K562 (cell line): Measurements from ENCODE around the gene CAPN12. TPM values are rescaled to one million over a fixed set of nuclear protein-coding genes. Genes with fewer than 3 reads are reported as not detected.
A peak's percentile ranks its signal among the peaks of the same experiment; 100 is the strongest.

Experiments used
- CREM ChIP-seq: IDR thresholded peaks from 2 replicates; pipeline ENCODE4 v1.6.1; 2014; ENCODE audit warnings: antibody characterized with exemption, low read depth
- EP300 ChIP-seq: IDR thresholded peaks from 2 replicates; pipeline ENCODE4 v1.6.1; 2012; ENCODE audit warnings: low read length, improper control_type of control experiment
- FOXP1 ChIP-seq: sonication (generic); formaldehyde crosslinking; IDR thresholded peaks from 2 replicates; pipeline ENCODE4 v1.8.0; 2022; ENCODE audit warnings: mild to moderate bottlenecking, missing genetic modification reagents
- GMEB1 ChIP-seq: fragments of 250-450 bp; sonication (Bioruptor Pico); IDR thresholded peaks from 2 replicates; pipeline ENCODE4 v1.4.0; 2020; ENCODE audit warnings: mild to moderate bottlenecking
- HNRNPK ChIP-seq: fragments of 200-400 bp; formaldehyde crosslinking; IDR thresholded peaks from one replicate; pipeline ENCODE4 v1.6.1; 2018; ENCODE audit warnings: mild to moderate bottlenecking, low read depth, low read length; ENCODE audit not compliant: poor library complexity, severe bottlenecking
- LARP7 ChIP-seq: fragments of 450-650 bp; IDR thresholded peaks from 2 replicates; pipeline ENCODE4 v1.6.1; 2016
- REST ChIP-seq, 2 experiments: fragments of 450-650 bp; formaldehyde crosslinking in 1 of 2; IDR thresholded peaks; 2 replicates each; pipeline versions ENCODE4 v1.4.0 to v1.6.1; 2014 to 2020; ENCODE audit warnings: mild to moderate bottlenecking in 2 of 2, borderline replicate concordance in 1 of 2, low read depth in 1 of 2
- RREB1 ChIP-seq: fragments of 250-450 bp; sonication (Bioruptor Pico); IDR thresholded peaks from 2 replicates; pipeline ENCODE4 v1.4.0; 2020
- SAFB ChIP-seq: fragments of 200-400 bp; formaldehyde crosslinking; IDR thresholded peaks from 2 replicates; pipeline ENCODE4 v1.6.1; 2017; ENCODE audit warnings: low read depth, low read length, borderline replicate concordance
- SRSF9 ChIP-seq: fragments of 200-400 bp; formaldehyde crosslinking; IDR thresholded peaks from 2 replicates; pipeline ENCODE4 v1.6.1; 2017; ENCODE audit warnings: low read depth, low read length, borderline replicate concordance
- ZNF57 ChIP-seq: fragments of 450-650 bp; formaldehyde crosslinking; IDR thresholded peaks from 2 replicates; pipeline ENCODE4 v1.4.0; 2020; ENCODE audit warnings: mild to moderate bottlenecking, moderate library complexity
- polyA plus RNA-seq, 8 experiments: library from polyadenylated mRNA; depleted of rRNA in 4 of 8; stranded (reverse) in 5 of 8; unstranded in 3 of 8; fragments of >200 nt; fragmentation: Nextera tagmentation in 2 of 8; fragmentation: Illumina TruSeq in 1 of 8; extraction: Ambion mirVana in 2 of 8; extraction: Trizol in 1 of 8; gene quantifications; 2 replicates each; pipeline versions ENCODE4 v1.2.1 to v1.2.3, GENCODE V29; 2011 to 2014; ENCODE audit warnings: inconsistent platforms in 1 of 8, missing spikeins in 1 of 8
- total RNA-seq, 7 experiments: library from RNA; depleted of rRNA in 6 of 7; stranded (reverse); fragments of >200 nt in 6 of 7; fragmentation: Illumina TruSeq in 2 of 7; extraction: Trizol in 2 of 7; gene quantifications; 2 replicates each; pipeline versions ENCODE4 v1.2.1 to v1.2.3, GENCODE V29; 2011 to 2021; ENCODE audit warnings: low replicate concordance in 1 of 7

The CAPN12 gene
- total and polyA plus RNA-seq, 9 of the 15 experiments (the other 6 are each of a cell fraction or from before 2014, with no cell fraction given) = 0.83 to 7.0 (median 1.6) TPM

GRCh38 chr19:38729653-38730469, 14.4 kb downstream of the CAPN12 start (continued):
- TF ChIP-seq GMEB1 (CRISPR knock-in tag) (no peak), ZNF57 (CRISPR knock-in tag) (no peak), LARP7 (no peak), REST (IDR thresholded peaks at IDR 0.05; ENCODE audit: borderline replicate concordance) (peak; percentile 72), REST (CRISPR knock-in tag; IDR thresholded peaks at IDR 0.05; ENCODE audit: low read depth) (no peak), HNRNPK (no peak), SRSF9 (no peak), FOXP1 (CRISPR knock-in tag) (no peak), EP300 (no peak), SAFB (no peak), CREM (0 out of 2 replicates have a peak, but pooled peaks have one; percentile 35), RREB1 (CRISPR knock-in tag) (no peak)
